Measurements from ENCODE around the gene LPCAT2.

- TF ChIP-seq CTCF (IDR thresholded peaks at IDR 0.05): no peak
- no peak for TF ChIP-seq POLR2A (IDR thresholded peaks at IDR 0.05)
Measured at GRCh38 chr16:55569025-55569424, 60.2 kb downstream of the LPCAT2 start.

Data from esophagus squamous epithelium (tissue), 4 donors.